ENCODE data around the gene DNER. TPM values are rescaled to one million over a fixed set of nuclear protein-coding genes. Genes with fewer than 3 reads are reported as not detected.

The DNER gene
- total and polyA plus RNA-seq, 2 donors (not counting 1 experiment from before 2014, with no cell fraction given): not detected

DNA sequence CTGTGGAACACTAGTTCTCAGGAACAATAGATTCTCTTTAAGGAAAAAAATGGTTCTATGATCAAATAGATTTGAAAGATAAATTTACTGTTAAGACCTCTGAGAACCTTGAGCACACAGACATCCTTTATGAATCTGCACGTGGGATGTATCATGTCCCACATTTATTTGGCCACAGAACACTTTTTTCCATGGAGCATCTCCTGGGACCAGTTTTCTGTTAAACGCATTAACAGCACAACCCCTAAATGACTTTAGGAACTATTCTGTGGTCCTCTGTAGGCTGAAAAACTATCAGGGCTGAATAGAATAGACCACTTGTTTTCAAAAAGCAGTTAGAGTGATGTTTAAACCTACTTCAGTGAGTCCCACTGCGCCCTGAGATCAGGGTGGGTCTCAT is 311.1 kb downstream of the DNER start:
- ChIA-PET POLR2A (no interaction called here), CTCF (no interaction called here)
- H4K20me1 ChIP-seq (ENCODE audit: control insufficient read depth, insufficient read depth, low read length, poor library complexity, severe bottlenecking): no peaks in the 10 kb centered on the region
- no peak overlapping the region for H3K27ac ChIP-seq (ENCODE audit: low read length in 2 of 2)
- DNase-seq: no peak
- H2AFZ ChIP-seq (ENCODE audit: insufficient read depth, low read depth, low read length, poor library complexity, severe bottlenecking): no peak overlapping the region
- no peaks in the 10 kb centered on the region for H3K9me3 ChIP-seq (ENCODE audit: control extremely low read depth in 1 of 3, control insufficient read depth in 2 of 3, insufficient read depth in 1 of 3, low read length in 2 of 3)
- no peaks in the 10 kb centered on the region for H3K36me3 ChIP-seq (replicated peaks in 1 of 2; ENCODE audit: control extremely low read depth in 1 of 2, control insufficient read depth in 1 of 2, extremely low read depth in 1 of 2, insufficient read depth in 2 of 2, low read length in 1 of 2)
- 78% methylated on average over 1 of the region's 3 CpGs for WGBS (ENCODE audit: insufficient coverage)
- H3K4me1 ChIP-seq (ENCODE audit: control insufficient read depth in 2 of 2, insufficient read depth in 2 of 2, low read length in 2 of 2): no peaks in the 10 kb centered on the region
- TF ChIP-seq, protein P1, sequence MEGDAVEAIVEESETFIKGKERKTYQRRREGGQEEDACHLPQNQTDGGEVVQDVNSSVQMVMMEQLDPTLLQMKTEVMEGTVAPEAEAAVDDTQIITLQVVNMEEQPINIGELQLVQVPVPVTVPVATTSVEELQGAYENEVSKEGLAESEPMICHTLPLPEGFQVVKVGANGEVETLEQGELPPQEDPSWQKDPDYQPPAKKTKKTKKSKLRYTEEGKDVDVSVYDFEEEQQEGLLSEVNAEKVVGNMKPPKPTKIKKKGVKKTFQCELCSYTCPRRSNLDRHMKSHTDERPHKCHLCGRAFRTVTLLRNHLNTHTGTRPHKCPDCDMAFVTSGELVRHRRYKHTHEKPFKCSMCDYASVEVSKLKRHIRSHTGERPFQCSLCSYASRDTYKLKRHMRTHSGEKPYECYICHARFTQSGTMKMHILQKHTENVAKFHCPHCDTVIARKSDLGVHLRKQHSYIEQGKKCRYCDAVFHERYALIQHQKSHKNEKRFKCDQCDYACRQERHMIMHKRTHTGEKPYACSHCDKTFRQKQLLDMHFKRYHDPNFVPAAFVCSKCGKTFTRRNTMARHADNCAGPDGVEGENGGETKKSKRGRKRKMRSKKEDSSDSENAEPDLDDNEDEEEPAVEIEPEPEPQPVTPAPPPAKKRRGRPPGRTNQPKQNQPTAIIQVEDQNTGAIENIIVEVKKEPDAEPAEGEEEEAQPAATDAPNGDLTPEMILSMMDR (IDR thresholded peaks at IDR 0.05): no peak
- TF ChIP-seq EZH2 (IDR thresholded peaks at IDR 0.05; ENCODE audit: borderline replicate concordance, insufficient read depth, low read depth, low read length, poor library complexity, severe bottlenecking): no peak
- H3K9ac ChIP-seq (ENCODE audit: low read length): no peak overlapping the region
- H3K4me3 Mint-ChIP-seq: no peak overlapping the region
- no peak overlapping the region for H3K27ac Mint-ChIP-seq
- H3K4me3 ChIP-seq (ENCODE audit: control extremely low read depth in 1 of 5, extremely low read depth in 1 of 5, insufficient read depth in 1 of 5, low read depth in 2 of 5, low read length in 4 of 5): no peak overlapping the region
- no peaks in the 10 kb centered on the region for H3K4me1 Mint-ChIP-seq
- intact Hi-C loops (cut with micrococcal nuclease): no loop called here
- H3K27me3 Mint-ChIP-seq: no peaks in the 10 kb centered on the region
- no peaks in the 10 kb centered on the region for H3K79me2 ChIP-seq (ENCODE audit: control insufficient read depth, insufficient read depth, low read length)
- no peak for ATAC-seq (ENCODE audit: low read depth)
- no peak overlapping the region for H3K4me2 ChIP-seq (replicated peaks; ENCODE audit: low read depth, low read length, poor library complexity, severe bottlenecking)
- no peaks in the 10 kb centered on the region for H3K9me3 Mint-ChIP-seq (ENCODE audit: insufficient read depth)
- no peaks in the 10 kb centered on the region for H3K27me3 ChIP-seq (replicated peaks in 1 of 4; ENCODE audit: control extremely low read depth in 1 of 4, control insufficient read depth in 3 of 4, insufficient read depth in 4 of 4, low read length in 3 of 4)

DNA sequence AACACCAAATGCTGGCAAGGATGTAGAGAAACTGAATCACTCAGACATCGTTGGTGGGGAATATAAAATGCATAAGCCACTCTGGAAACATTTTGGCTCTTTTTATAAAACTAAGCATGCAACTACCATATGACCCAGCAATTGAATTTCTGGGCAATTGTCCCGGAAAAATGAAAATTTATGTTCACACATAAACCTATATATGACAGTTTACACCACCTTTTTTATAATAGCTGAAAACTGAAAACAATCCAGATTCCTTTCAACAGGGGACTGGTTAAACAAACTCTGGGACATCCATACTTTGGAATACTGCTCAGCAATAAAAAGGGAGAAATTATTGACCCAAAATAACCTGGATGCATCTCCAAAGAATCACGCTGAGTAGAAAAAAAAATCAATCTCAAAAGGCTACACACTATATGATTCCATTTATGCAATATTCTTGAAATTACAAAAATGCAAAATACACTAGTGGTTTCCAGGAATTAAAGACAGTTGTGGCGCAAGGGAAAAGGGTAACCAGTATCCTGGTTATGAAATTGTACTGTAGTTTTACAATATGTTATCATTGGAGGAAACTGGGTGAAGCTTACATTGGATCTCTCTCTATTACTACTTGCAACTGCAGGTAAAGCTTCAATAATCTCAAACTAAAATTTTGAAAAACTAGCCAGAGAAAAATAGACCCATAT is 313.0 kb downstream of the DNER start:
- DNase-seq (no peak), ATAC-seq (ENCODE audit: low read depth) (no peak)
- Histone ChIP-seq H3K27me3 (replicated peaks in 1 of 4; ENCODE audit: control extremely low read depth in 1 of 4, control insufficient read depth in 3 of 4, insufficient read depth in 4 of 4, low read length in 3 of 4) (no peaks in the 10 kb centered on the region), H3K4me2 (replicated peaks; ENCODE audit: low read depth, low read length, poor library complexity, severe bottlenecking) (no peak overlapping the region), H3K27ac (ENCODE audit: low read length in 2 of 2) (no peak overlapping the region), H3K9me3 (ENCODE audit: control extremely low read depth in 1 of 3, control insufficient read depth in 2 of 3, insufficient read depth in 1 of 3, low read length in 2 of 3) (no peaks in the 10 kb centered on the region), H3K4me1 (ENCODE audit: control insufficient read depth in 2 of 2, insufficient read depth in 2 of 2, low read length in 2 of 2) (no peaks in the 10 kb centered on the region), H3K36me3 (replicated peaks in 1 of 2; ENCODE audit: control extremely low read depth in 1 of 2, control insufficient read depth in 1 of 2, extremely low read depth in 1 of 2, insufficient read depth in 2 of 2, low read length in 1 of 2) (no peaks in the 10 kb centered on the region), H4K20me1 (ENCODE audit: control insufficient read depth, insufficient read depth, low read length, poor library complexity, severe bottlenecking) (no peaks in the 10 kb centered on the region), H3K4me3 (ENCODE audit: control extremely low read depth in 1 of 5, extremely low read depth in 1 of 5, insufficient read depth in 1 of 5, low read depth in 2 of 5, low read length in 4 of 5) (no peak overlapping the region), H3K79me2 (ENCODE audit: control insufficient read depth, insufficient read depth, low read length) (no peaks in the 10 kb centered on the region), H2AFZ (ENCODE audit: insufficient read depth, low read depth, low read length, poor library complexity, severe bottlenecking) (no peak overlapping the region), H3K9ac (ENCODE audit: low read length) (no peak overlapping the region)
- ChIA-PET POLR2A (no interaction called here), CTCF (no interaction called here)
- Mint-ChIP-seq H3K4me3 (no peak overlapping the region), H3K4me1 (no peaks in the 10 kb centered on the region), H3K27ac (no peak overlapping the region), H3K9me3 (ENCODE audit: insufficient read depth) (peaks cover 3% of the 10 kb centered on the region), H3K27me3 (no peaks in the 10 kb centered on the region)
- TF ChIP-seq, protein P1 (IDR thresholded peaks at IDR 0.05): no peak
- no peak for TF ChIP-seq EZH2 (IDR thresholded peaks at IDR 0.05; ENCODE audit: borderline replicate concordance, insufficient read depth, low read depth, low read length, poor library complexity, severe bottlenecking)
- intact Hi-C loops (cut with micrococcal nuclease): no loop called here
- 83% methylated on average over 1 of the region's 4 CpGs for WGBS (ENCODE audit: insufficient coverage)
